Calu3 (cell line): ENCODE measurements around the gene DDAH2. TPM values are rescaled to one million over a fixed set of nuclear protein-coding genes. Genes with fewer than 3 reads are reported as not detected.
A peak's percentile ranks its signal among the peaks of the same experiment; 100 is the strongest.

Source experiments
- BruUV-seq: library from RNA; stranded (reverse); fragments of 400-500 nt; replicated peaks from 2 replicates; lab custom pipeline; 2021; lab: Mats Ljungman, UMichigan
- CTCF ChIA-PET: fragments of 300-600 bp; sonication (Branson Sonifier 250); formaldehyde crosslinking; loops from one replicate; lab custom pipeline; 2022; ENCODE audit warnings: antibody characterized with exemption; lab: Charles Lee
- DNase-seq: peaks from one replicate; pipeline ENCODE4 v3.0.0; 2022
- H3K27ac Mint-ChIP-seq: one replicate; pipeline ENCODE4 v1.8.0; 2022; ENCODE audit warnings: mixed read lengths; ENCODE audit not compliant: unreplicated experiment
- H3K27me3 Mint-ChIP-seq: one replicate; pipeline ENCODE4 v1.8.0; 2022; ENCODE audit warnings: mixed read lengths; ENCODE audit not compliant: unreplicated experiment
- H3K36me3 Mint-ChIP-seq: one replicate; pipeline ENCODE4 v1.8.0; 2022; ENCODE audit warnings: mild to moderate bottlenecking, moderate library complexity, mixed read lengths; ENCODE audit not compliant: insufficient read depth, unreplicated experiment
- H3K4me1 Mint-ChIP-seq: one replicate; pipeline ENCODE4 v1.8.0; 2022; ENCODE audit warnings: mild to moderate bottlenecking, low read depth, mixed read lengths; ENCODE audit not compliant: unreplicated experiment
- H3K4me3 Mint-ChIP-seq: one replicate; pipeline ENCODE4 v1.8.0; 2022; ENCODE audit warnings: mild to moderate bottlenecking, low read depth, moderate library complexity, mixed read lengths; ENCODE audit not compliant: unreplicated experiment
- H3K9me3 Mint-ChIP-seq: one replicate; pipeline ENCODE4 v1.8.0; 2022; ENCODE audit warnings: low read depth, mixed read lengths; ENCODE audit not compliant: unreplicated experiment
- intact Hi-C: fragments of 100-400 bp; cut with micrococcal nuclease; formaldehyde crosslinking; loops from one replicate; pipeline ENCODE4 v1.10.0; 2022; ENCODE audit not compliant: unreplicated experiment
- total RNA-seq: library from RNA; stranded (reverse); gene quantifications from 2 replicates; pipeline ENCODE4 v1.2.3, GENCODE V29; 2022
- TF ChIP-seq, protein P1 (sequence below): fragments of 200-600 bp; IDR thresholded peaks from one replicate; pipeline ENCODE4 v1.8.0; 2022; ENCODE audit warnings: antibody characterized with exemption; ENCODE audit not compliant: unreplicated experiment

The DDAH2 gene
- total RNA-seq, 1 experiment from 2014 or later, result 81.4 TPM

DNA sequence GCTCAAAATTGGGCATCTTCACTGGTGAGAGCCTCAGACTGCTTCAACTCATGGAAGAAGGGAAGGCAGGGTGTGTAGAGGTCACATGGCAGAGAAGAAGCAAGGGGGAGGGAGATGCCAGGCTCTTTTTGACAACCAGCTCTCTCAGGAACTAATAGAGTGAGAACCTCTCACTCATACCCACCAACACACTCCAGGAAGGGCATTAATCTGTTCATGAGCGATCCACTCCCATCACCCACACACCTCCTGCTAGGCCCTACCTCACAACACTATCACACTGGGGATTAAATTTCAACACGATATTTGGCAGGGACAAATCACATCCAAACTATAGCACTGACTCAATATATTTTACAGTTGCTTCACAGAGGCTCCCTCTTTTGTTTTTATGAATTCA lies 12.7 kb upstream of the DDAH2 start:
- peak overlapping the region; percentile 98 for H3K4me3 Mint-ChIP-seq
- CTCF ChIA-PET, result interaction anchor here (4.8 kb wide), 1 partner anchor 28 kb away, joined by 40 read pairs; no protein-coding TSS in a partner anchor
- peaks cover 49% of the 10 kb centered on the region for H3K4me1 Mint-ChIP-seq
- BruUV-seq, result no TSS peak
- intact Hi-C loops, result no loop called here
- peak overlapping the region; percentile 94 for H3K27ac Mint-ChIP-seq
- no peaks in the 10 kb centered on the region for H3K27me3 Mint-ChIP-seq
- no peak for DNase-seq
- TF ChIP-seq, protein P1, sequence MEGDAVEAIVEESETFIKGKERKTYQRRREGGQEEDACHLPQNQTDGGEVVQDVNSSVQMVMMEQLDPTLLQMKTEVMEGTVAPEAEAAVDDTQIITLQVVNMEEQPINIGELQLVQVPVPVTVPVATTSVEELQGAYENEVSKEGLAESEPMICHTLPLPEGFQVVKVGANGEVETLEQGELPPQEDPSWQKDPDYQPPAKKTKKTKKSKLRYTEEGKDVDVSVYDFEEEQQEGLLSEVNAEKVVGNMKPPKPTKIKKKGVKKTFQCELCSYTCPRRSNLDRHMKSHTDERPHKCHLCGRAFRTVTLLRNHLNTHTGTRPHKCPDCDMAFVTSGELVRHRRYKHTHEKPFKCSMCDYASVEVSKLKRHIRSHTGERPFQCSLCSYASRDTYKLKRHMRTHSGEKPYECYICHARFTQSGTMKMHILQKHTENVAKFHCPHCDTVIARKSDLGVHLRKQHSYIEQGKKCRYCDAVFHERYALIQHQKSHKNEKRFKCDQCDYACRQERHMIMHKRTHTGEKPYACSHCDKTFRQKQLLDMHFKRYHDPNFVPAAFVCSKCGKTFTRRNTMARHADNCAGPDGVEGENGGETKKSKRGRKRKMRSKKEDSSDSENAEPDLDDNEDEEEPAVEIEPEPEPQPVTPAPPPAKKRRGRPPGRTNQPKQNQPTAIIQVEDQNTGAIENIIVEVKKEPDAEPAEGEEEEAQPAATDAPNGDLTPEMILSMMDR, result no peak
- no peaks in the 10 kb centered on the region for H3K9me3 Mint-ChIP-seq
- peaks cover 89% of the 10 kb centered on the region for H3K36me3 Mint-ChIP-seq

DNA sequence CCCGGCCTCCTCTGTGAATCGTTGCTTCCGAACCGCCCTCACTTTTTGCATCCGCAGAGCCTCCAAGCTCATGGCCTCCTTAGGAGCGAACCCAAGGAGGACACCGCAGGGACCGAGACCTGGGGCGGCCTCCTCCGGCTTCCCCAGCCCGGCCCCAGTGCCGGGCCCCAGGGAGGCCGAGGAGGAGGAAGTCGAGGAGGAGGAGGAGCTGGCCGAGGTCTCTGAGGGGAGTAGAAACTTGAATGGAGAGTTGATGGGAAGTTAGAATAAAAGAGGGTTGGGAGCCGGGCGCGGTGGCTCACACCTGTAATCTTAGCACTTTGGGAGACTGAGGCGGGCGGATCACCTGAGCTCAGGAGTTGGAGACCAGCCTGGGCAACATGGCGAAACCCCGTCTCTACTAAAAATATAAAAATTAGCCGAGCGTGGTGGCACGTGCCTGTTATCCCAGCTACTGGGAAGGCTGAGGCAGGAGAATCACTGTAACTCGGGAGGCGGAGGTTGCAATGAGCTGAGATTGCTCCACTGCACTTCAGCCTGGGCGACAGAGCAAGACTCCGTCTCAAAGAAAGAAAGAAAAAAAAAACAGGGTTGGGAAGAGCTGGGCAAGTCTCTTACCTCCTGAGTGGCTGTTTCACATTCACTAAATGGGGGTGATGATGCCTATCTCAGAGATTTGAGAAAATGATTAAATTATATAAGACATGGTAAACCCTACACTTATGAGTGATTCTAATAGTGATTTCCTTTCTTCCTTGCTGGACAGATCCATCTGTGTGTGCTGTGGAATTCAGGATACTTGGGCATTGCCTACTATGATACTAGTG lies 11.5 kb upstream of the DDAH2 start:
- TSS peak; percentile 36 for BruUV-seq
- intact Hi-C loops, result no loop called here
- no peaks in the 10 kb centered on the region for H3K27me3 Mint-ChIP-seq
- H3K4me1 Mint-ChIP-seq, result peaks cover 51% of the 10 kb centered on the region
- TF ChIP-seq, protein P1, result no peak
- H3K27ac Mint-ChIP-seq, result peak overlapping the region; percentile 94
- no peaks in the 10 kb centered on the region for H3K9me3 Mint-ChIP-seq
- CTCF ChIA-PET, result interaction anchor here (0.6 to 4.8 kb wide), 16 partner anchors 10 to 232 kb away, joined by 3 to 49 read pairs (median 4); partner anchors contain the start of genes ABHD16A, CFB, DDAH2 and DXO
- peaks cover 92% of the 10 kb centered on the region for H3K36me3 Mint-ChIP-seq
- H3K4me3 Mint-ChIP-seq, result peak overlapping the region; percentile 98
- DNase-seq, result peak; percentile 69

GRCh38 chr6:31739639-31740396 lies 10.7 kb upstream of the DDAH2 start, which contains the start of gene MSH5:
MSH5 (plus strand) TSS chr6:31740005; CDS start chr6:31740467, 462 bp downstream.
- CTCF ChIA-PET, result interaction anchor here (0.6 to 4.8 kb wide), 28 partner anchors 10 to 558 kb away, joined by 3 to 49 read pairs (median 5); partner anchors contain the start of genes ABHD16A, CFB, DDAH2 and DXO
- TF ChIP-seq, protein P1, result no peak
- Mint-ChIP-seq H3K9me3 (no peaks in the 10 kb centered on the region), H3K4me3 (peak within 1 kb of the TSS; percentile 98), H3K4me1 (peaks cover 51% of the 10 kb centered on the region), H3K27me3 (no peaks in the 10 kb centered on the region), H3K27ac (peak within 1 kb of the TSS; percentile 94), H3K36me3 (peaks cover 92% of the 10 kb centered on the region)
- DNase-seq, result peak; percentile 100
- intact Hi-C loops, result loop anchor here (5.0 kb wide), 1 partner anchor 38 kb away; the partner anchor contains the start of gene ABHD16A
- BruUV-seq, result no TSS peak
